ENCODE results near the gene PLCB1. TPM values are rescaled to one million over a fixed set of nuclear protein-coding genes. Genes with fewer than 3 reads are reported as not detected.

PLCB1 gene
- total RNA-seq, 1 experiment from 2014 or later, result 11.3 TPM

DNA sequence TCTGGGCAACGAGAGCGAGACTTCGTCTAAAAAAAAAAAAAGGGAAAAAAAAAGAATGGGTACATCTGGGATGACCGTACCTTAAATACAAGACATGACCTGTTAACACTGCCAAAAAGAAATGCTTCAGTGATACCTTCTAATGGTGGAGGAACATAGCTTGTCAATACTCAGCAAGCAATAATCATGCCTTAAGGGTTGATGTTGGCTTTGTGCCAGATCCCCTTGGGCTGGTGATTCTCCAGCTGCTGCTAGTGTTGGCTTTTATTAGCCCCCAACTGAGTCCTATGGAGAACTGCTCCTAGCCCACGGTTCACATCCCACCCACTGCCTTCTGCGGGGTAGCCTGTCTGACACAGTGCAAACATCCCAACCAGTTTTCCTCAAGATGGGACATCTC, 134.9 kb downstream of the PLCB1 start:
- TF ChIP-seq, protein P1, sequence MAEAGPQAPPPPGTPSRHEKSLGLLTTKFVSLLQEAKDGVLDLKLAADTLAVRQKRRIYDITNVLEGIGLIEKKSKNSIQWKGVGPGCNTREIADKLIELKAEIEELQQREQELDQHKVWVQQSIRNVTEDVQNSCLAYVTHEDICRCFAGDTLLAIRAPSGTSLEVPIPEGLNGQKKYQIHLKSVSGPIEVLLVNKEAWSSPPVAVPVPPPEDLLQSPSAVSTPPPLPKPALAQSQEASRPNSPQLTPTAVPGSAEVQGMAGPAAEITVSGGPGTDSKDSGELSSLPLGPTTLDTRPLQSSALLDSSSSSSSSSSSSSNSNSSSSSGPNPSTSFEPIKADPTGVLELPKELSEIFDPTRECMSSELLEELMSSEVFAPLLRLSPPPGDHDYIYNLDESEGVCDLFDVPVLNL (CRISPR knock-in tag; IDR thresholded peaks at IDR 0.05; ENCODE audit: borderline replicate concordance, low read depth), result no peak
- TF ChIP-seq ZNF263 (CRISPR knock-in tag; IDR thresholded peaks at IDR 0.05; ENCODE audit: low read depth) (no peak), FOXP1 (CRISPR knock-in tag; IDR thresholded peaks at IDR 0.05; ENCODE audit: borderline replicate concordance) (no peak)
- Mint-ChIP-seq H3K9me3 (peaks cover 4% of the 10 kb centered on the region; the same call in 1 of the 2 replicates), H3K27me3 (ENCODE audit: low read depth) (no peaks in the 10 kb centered on the region), H3K36me3 (no peaks in the 10 kb centered on the region), H3K27ac (no peak overlapping the region), H3K4me3 (no peak overlapping the region), H3K4me1 (no peaks in the 10 kb centered on the region)
- ChIA-PET CTCF (no interaction called here), POLR2A (no interaction called here)
- DNase-seq (ENCODE audit: low spot score) (no peak), ATAC-seq (no peak)

DNA sequence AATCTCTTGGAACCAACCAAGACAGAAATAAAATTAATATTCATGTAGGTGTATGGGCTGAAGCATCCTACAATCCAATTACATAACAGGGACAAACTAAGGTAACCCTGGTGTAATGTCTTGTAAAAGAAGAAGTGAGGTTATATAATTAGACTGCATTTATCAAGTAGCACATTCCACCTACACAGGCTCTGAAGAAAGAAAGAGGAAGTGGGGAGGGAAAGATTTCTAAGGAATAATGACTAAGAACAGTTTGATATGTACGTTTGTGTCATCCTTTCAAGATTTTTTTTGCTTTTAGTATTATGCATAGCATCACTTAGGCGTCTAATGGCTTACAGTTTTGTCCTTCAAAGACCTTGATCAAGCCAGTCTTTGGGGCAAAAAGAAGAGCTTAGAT, 139.7 kb downstream of the PLCB1 start:
- peaks cover 5% of the 10 kb centered on the region; the same call in 1 of the 2 replicates for H3K4me1 Mint-ChIP-seq
- TF ChIP-seq NR1H2 (CRISPR knock-in tag; IDR thresholded peaks at IDR 0.05) (no peak), GRHL2 (CRISPR knock-in tag; IDR thresholded peaks at IDR 0.05; ENCODE audit: insufficient replicate concordance, severe bottlenecking) (no peak), ZMAT4 (CRISPR knock-in tag; IDR thresholded peaks at IDR 0.05) (no peak), ATF2 (CRISPR knock-in tag; IDR thresholded peaks at IDR 0.05; ENCODE audit: borderline replicate concordance, low read depth) (no peak), AR (CRISPR knock-in tag; IDR thresholded peaks at IDR 0.05) (no peak), SMAD3 (CRISPR knock-in tag; IDR thresholded peaks at IDR 0.05; ENCODE audit: borderline replicate concordance) (no peak), NFATC4 (CRISPR knock-in tag; IDR thresholded peaks at IDR 0.05) (no peak), NR2C2 (CRISPR knock-in tag; IDR thresholded peaks at IDR 0.05) (no peak), ZNF396 (CRISPR knock-in tag; IDR thresholded peaks at IDR 0.05; ENCODE audit: borderline replicate concordance) (no peak), GABPB1 (CRISPR knock-in tag; IDR thresholded peaks at IDR 0.05) (no peak), ZNF671 (CRISPR knock-in tag; IDR thresholded peaks at IDR 0.05) (no peak), ZBTB21 (CRISPR knock-in tag; IDR thresholded peaks at IDR 0.05; ENCODE audit: borderline replicate concordance) (no peak), FOXK1 (CRISPR knock-in tag; IDR thresholded peaks at IDR 0.05) (no peak), ESRRA (CRISPR knock-in tag; IDR thresholded peaks at IDR 0.05; ENCODE audit: borderline replicate concordance) (no peak), IRF2 (CRISPR knock-in tag; IDR thresholded peaks at IDR 0.05; ENCODE audit: borderline replicate concordance, low read depth) (no peak), MYBL2 (CRISPR knock-in tag; IDR thresholded peaks at IDR 0.05) (no peak), PRRX2 (CRISPR knock-in tag; IDR thresholded peaks at IDR 0.05) (no peak), ZBTB43 (CRISPR knock-in tag; IDR thresholded peaks at IDR 0.05) (no peak), ZNF423 (CRISPR knock-in tag; IDR thresholded peaks at IDR 0.05) (no peak)
- ATAC-seq (no peak), DNase-seq (ENCODE audit: low spot score) (no peak)
- CTCF ChIA-PET, result no interaction called here
- POLR2A ChIA-PET, result no interaction called here
- no peak overlapping the region for H3K27ac Mint-ChIP-seq
- no peaks in the 10 kb centered on the region for H3K36me3 Mint-ChIP-seq
- no peak overlapping the region for H3K4me3 Mint-ChIP-seq
- H3K9me3 Mint-ChIP-seq, result peaks cover 4% of the 10 kb centered on the region; the same call in 1 of the 2 replicates
- no peaks in the 10 kb centered on the region for H3K27me3 Mint-ChIP-seq (ENCODE audit: low read depth)

Data from WTC11 (cell line).